ENCODE data around the gene SYT17.

- no peak for TF ChIP-seq ZNF8 (CRISPR knock-in tag; IDR thresholded peaks at IDR 0.05)
- no peak for TF ChIP-seq ZNF565 (CRISPR knock-in tag; conservative IDR thresholded peaks at IDR 0.05; ENCODE audit: low read depth)
- no peak for TF ChIP-seq PATZ1 (CRISPR knock-in tag; IDR thresholded peaks at IDR 0.05; ENCODE audit: borderline replicate concordance)
Measured at GRCh38 chr16:19186408-19186807, 18.4 kb downstream of the SYT17 start.
